GM10266 (cell line): ENCODE measurements around the gene RPL18.
"Not testable (repeated sequence)": the region's sequence is repeated elsewhere in the genome, so short reads cannot be mapped to it uniquely, and the experiment has no call there.

Source experiments
- DNase-seq: peaks from one replicate; pipeline ENCODE4 v3.0.0; 2012; ENCODE audit errors: extremely low spot score
- CTCF ChIP-seq: IDR thresholded peaks from 2 replicates; pipeline ENCODE4 v1.5.1; 2012; ENCODE audit warnings: mild to moderate bottlenecking, low read depth; ENCODE audit not compliant: control insufficient read depth, insufficient read depth; ENCODE audit errors: missing control alignments

RPL18 gene

GRCh38 chr19:48582168-48582567 lies 36.8 kb downstream of the RPL18 start:
- DNase-seq = no peak
- TF ChIP-seq CTCF = no peak

- DNase-seq = no peak
- TF ChIP-seq CTCF = no peak
These were observed 40.1 kb downstream of the RPL18 start for GRCh38 chr19:48578891-48579290.

GRCh38 chr19:48577908-48578307 lies 41.1 kb downstream of the RPL18 start:
- not testable (repeated sequence) for DNase-seq

GRCh38 chr19:48575931-48576622 lies 42.9 kb downstream of the RPL18 start:
- no peak for DNase-seq
- TF ChIP-seq CTCF = no peak

GRCh38 chr19:48573163-48573505 lies 45.8 kb downstream of the RPL18 start:
- TF ChIP-seq CTCF = no peak
- DNase-seq = no peak

GRCh38 chr19:48571378-48572162 lies 47.4 kb downstream of the RPL18 start:
- no peak for TF ChIP-seq CTCF
- no peak for DNase-seq

GRCh38 chr19:48569814-48570213 lies 49.2 kb downstream of the RPL18 start:
- TF ChIP-seq CTCF = no peak
- no peak for DNase-seq
